Left lung (tissue), 10 donors: Measurements from ENCODE around the gene CCDC181. TPM values are rescaled to one million over a fixed set of nuclear protein-coding genes. Genes with fewer than 3 reads are reported as not detected.

Experiments used
- ATAC-seq: fragments of 200-7000 bp; cut with Tn5 transposase; one replicate; pipeline ENCODE4 v1.9.1; 2020; ENCODE audit warnings: moderate library complexity
- DNase-seq, 4 donors: peaks; one replicate each; pipeline ENCODE4 v3.0.0-alpha.2; 2013 to 2020
- H3K27ac ChIP-seq, 2 donors: fragments of 200-600 bp; sonication (generic) in 1 of 2; one replicate each; pipeline versions ENCODE4 v1.5.0 to v1.8.0; 2020 to 2021
- H3K27me3 ChIP-seq, 2 donors: fragments of 200-600 bp; sonication (generic) in 1 of 2; one replicate each; pipeline versions ENCODE4 v1.5.0 to v1.8.0; 2020 to 2021
- H3K36me3 ChIP-seq, 2 donors: fragments of 200-600 bp; sonication (generic) in 1 of 2; one replicate each; pipeline versions ENCODE4 v1.5.0 to v1.8.0; 2020 to 2021
- H3K4me1 ChIP-seq, 2 donors: fragments of 200-600 bp; one replicate each; pipeline ENCODE4 v1.8.0; 2021
- H3K4me3 ChIP-seq, 2 donors: fragments of 200-600 bp; sonication (generic) in 1 of 2; one replicate each; pipeline versions ENCODE4 v1.5.0 to v1.8.0; 2020 to 2021; ENCODE audit warnings: mild to moderate bottlenecking in 1 of 2
- H3K9me3 ChIP-seq, 2 donors: fragments of 200-600 bp; sonication (generic) in 1 of 2; one replicate each; pipeline versions ENCODE4 v1.5.0 to v1.8.0; 2020 to 2021
- CTCF ChIP-seq, 2 donors: fragments of 200-600 bp; sonication (generic) in 1 of 2; IDR thresholded peaks; one replicate each; pipeline versions ENCODE4 v1.5.0 to v1.8.0; 2021; ENCODE audit warnings: antibody characterized with exemption in 2 of 2
- intact Hi-C, 2 donors: fragments of 100-400 bp; cut with DNase I; formaldehyde crosslinking; loops; one replicate each; pipeline versions ENCODE4 v1.11.2 to v1.14.2; 2022
- polyA plus RNA-seq, 6 donors: library from polyadenylated mRNA; unstranded; fragments of 120-200 nt; gene quantifications; one replicate each; pipeline ENCODE4 v1.2.1, GENCODE V29; 2013; ENCODE audit not compliant: insufficient read length in 6 of 6
- total RNA-seq, 2 donors: library from RNA; stranded (reverse); fragmentation: NEBNext Ultra II Directional; extraction: Animal tissue kit (Norgen Biotek cat#: 25700); gene quantifications; one replicate each; pipeline ENCODE4 v1.2.1, GENCODE V29; 2021
- donor health status: DM: no; HTN: yes; CAD: no.
- donor health status: DM: no; HTN: no; CAD: no.

Gene CCDC181
- total and polyA plus RNA-seq, 8 donors = 0.35 to 5.8 (median 3.8) TPM

DNA sequence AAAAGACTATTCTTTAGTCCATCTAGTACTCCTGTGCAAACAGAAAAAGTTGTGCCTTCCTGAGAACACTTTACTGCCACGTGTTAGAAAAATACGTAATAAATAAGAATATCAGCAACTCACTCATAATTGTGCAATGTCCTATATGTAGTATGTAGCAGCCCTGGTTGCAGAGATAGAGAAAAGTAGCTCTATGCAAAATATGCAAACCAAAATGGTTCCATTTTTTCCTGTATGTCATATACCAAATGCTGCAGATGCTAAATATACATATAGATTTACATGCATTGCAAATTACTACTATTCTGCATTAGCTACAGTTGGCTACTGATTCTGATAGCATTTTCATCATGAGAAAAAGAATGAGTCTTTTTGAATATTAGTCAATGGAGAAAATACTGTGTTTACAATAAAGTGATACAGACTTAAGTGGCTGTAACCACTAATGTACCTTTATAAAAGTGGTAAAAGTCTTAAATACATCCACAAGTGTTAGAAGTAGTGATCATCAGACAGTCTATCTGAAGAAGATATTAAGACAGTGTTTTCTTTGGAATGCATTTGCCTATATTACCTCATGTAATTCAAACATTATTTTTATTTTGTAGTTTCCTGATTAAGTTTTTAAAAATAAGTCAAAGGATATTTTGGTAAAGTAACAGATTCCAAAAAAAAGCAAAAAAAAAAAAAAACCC lies 79.4 kb downstream of the CCDC181 start:
- H3K4me1 ChIP-seq = no peaks in the 10 kb centered on the region
- intact Hi-C loops = loop anchor here in 1 of 2 donors (5.0 kb wide), 1 partner anchor 746 kb away; no protein-coding TSS in a partner anchor
- ATAC-seq (no peak), DNase-seq (no peak)
- H3K4me3 ChIP-seq = no peak overlapping the region
- H3K27ac ChIP-seq = no peak overlapping the region
- H3K36me3 ChIP-seq = no peaks in the 10 kb centered on the region
- no peak for TF ChIP-seq CTCF (IDR thresholded peaks at IDR 0.05)
- H3K9me3 ChIP-seq = no peaks in the 10 kb centered on the region
- no peaks in the 10 kb centered on the region for H3K27me3 ChIP-seq

GRCh38 chr1:169346036-169346589 lies 81.2 kb downstream of the CCDC181 start:
- ATAC-seq (no peak), DNase-seq (no peak)
- H3K9me3 ChIP-seq = no peaks in the 10 kb centered on the region
- no peaks in the 10 kb centered on the region for H3K4me1 ChIP-seq
- H3K27me3 ChIP-seq = no peaks in the 10 kb centered on the region
- H3K27ac ChIP-seq = no peak overlapping the region
- intact Hi-C loops = loop anchor here in 1 of 2 donors (5.0 kb wide), 1 partner anchor 744 kb away; no protein-coding TSS in a partner anchor
- H3K36me3 ChIP-seq = no peaks in the 10 kb centered on the region
- no peak overlapping the region for H3K4me3 ChIP-seq
- TF ChIP-seq CTCF (IDR thresholded peaks at IDR 0.05) = no peak

DNA sequence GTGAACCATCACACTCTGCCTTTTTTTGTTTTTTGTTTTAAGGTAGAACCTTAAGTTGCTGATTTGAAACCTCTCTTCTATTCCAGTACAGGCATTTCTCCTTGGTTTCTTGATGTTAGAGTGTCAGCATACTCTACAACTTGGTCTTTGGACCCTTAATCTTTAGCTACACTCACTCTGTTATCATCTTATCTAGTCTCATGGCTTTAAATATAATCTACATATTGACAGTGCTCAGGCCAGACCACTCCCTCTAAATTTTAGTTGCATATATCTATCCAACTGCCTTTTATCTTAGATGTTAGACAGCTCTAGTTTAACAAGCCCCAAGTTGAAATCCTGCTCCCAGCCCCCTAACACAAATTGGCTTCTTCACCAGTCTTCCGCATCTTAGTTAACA lies 81.8 kb downstream of the CCDC181 start:
- Histone ChIP-seq H3K27me3 (no peaks in the 10 kb centered on the region), H3K9me3 (no peaks in the 10 kb centered on the region), H3K27ac (no peak overlapping the region), H3K36me3 (no peaks in the 10 kb centered on the region), H3K4me3 (no peak overlapping the region), H3K4me1 (no peaks in the 10 kb centered on the region)
- DNase-seq (no peak), ATAC-seq (no peak)
- intact Hi-C loops = loop anchor here in 1 of 2 donors (5.0 kb wide), 1 partner anchor 743 kb away; no protein-coding TSS in a partner anchor
- TF ChIP-seq CTCF (IDR thresholded peaks at IDR 0.05) = no peak

Other genes with a start within 250 kb of the CCDC181 start
- gene NME7, start 59.7 kb downstream of the CCDC181 start, total RNA-seq = 10 to 100 TPM; 13.6 to 14.7 TPM
- 10 to 100 TPM; 56.0 to 77.6 (median 63.8) TPM for gene NME7, start 59.7 kb downstream of the CCDC181 start, polyA plus RNA-seq
- gene BLZF1, start 59.3 kb downstream of the CCDC181 start, total RNA-seq = 10 to 100 TPM; 25.3 to 26.8 TPM
- gene BLZF1, start 59.3 kb downstream of the CCDC181 start, polyA plus RNA-seq = 10 to 100 TPM; 26.0 to 29.7 (median 27.3) TPM
- gene SLC19A2, start 58.5 kb upstream of the CCDC181 start, total RNA-seq = 10 to 100 TPM; 12.0 to 15.4 TPM
- 10 to 100 TPM; 13.2 to 16.1 (median 13.9) TPM for gene SLC19A2, start 58.5 kb upstream of the CCDC181 start, polyA plus RNA-seq
- 1 to 10 TPM in 1 of 2 donors, under 1 TPM in 1; 0.90 to 7.2 TPM for gene F5, start 159.0 kb upstream of the CCDC181 start, total RNA-seq
- gene F5, start 159.0 kb upstream of the CCDC181 start, polyA plus RNA-seq = under 1 TPM; 0.03 to 0.38 (median 0.20) TPM
- gene SELP, start 202.7 kb upstream of the CCDC181 start, total RNA-seq = 10 to 100 TPM; 22.0 to 27.0 TPM
- gene SELP, start 202.7 kb upstream of the CCDC181 start, polyA plus RNA-seq = 10 to 100 TPM in 1 of 6 donors, 1 to 10 TPM in 5; 6.3 to 11.4 (median 6.9) TPM